GM13977 (cell line): Measurements from ENCODE around the gene COL9A1.

Experiments used
- DNase-seq: peaks from one replicate; pipeline ENCODE4 v3.0.0; 2012; ENCODE audit warnings: low spot score
- in situ Hi-C: fragments of 300-500 bp; cut with MboI; formaldehyde crosslinking; loops from one replicate; pipeline ENCODE4 v1.12.0; 2022; ENCODE audit warnings: low sequenced_read_pairs, low pct_unique_long_range_greater_than_20kb, mixed read lengths, inconsistent platforms; ENCODE audit not compliant: unreplicated experiment
- TF ChIP-seq, protein P1 (sequence below): IDR thresholded peaks from 2 replicates; pipeline ENCODE4 v1.5.1; 2012; ENCODE audit warnings: mild to moderate bottlenecking, control low read depth; ENCODE audit not compliant: insufficient read depth; ENCODE audit errors: extremely low read depth, missing control alignments

Gene COL9A1

DNA sequence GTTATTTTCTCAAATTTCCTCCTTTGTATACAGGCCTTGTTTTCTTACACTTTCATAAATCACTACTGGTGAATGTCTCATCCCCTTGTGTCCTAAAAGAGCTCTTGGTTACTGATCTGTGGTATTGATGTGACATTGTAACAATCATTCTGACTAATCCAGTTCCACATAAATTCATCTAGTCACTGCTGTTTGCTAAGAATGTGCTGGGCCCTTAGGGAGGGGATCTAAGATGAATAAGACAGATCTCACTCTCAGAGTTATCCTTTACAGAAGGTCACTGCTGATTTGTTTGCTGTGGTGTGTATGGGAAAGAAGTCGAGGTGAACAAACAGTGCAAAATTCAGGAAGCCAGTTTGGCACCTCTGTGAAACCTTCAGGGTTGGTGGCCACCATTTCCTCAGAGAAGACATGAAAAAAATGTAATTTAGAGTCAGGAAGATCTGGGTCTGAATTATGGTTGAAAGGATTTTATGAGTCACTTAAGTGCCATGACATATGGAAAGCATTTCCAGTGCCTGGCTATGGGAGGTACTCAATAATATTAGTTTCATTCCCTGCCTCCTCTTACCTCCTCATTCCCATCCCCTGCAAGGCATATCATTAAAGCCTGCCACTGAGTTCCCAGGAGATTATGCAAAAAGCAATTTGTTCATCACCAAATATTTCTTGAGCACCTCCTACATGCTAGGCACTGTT lies 121.8 kb downstream of the COL9A1 start:
- TF ChIP-seq, protein P1, sequence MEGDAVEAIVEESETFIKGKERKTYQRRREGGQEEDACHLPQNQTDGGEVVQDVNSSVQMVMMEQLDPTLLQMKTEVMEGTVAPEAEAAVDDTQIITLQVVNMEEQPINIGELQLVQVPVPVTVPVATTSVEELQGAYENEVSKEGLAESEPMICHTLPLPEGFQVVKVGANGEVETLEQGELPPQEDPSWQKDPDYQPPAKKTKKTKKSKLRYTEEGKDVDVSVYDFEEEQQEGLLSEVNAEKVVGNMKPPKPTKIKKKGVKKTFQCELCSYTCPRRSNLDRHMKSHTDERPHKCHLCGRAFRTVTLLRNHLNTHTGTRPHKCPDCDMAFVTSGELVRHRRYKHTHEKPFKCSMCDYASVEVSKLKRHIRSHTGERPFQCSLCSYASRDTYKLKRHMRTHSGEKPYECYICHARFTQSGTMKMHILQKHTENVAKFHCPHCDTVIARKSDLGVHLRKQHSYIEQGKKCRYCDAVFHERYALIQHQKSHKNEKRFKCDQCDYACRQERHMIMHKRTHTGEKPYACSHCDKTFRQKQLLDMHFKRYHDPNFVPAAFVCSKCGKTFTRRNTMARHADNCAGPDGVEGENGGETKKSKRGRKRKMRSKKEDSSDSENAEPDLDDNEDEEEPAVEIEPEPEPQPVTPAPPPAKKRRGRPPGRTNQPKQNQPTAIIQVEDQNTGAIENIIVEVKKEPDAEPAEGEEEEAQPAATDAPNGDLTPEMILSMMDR = no peak
- peak; percentile 12 for DNase-seq
- in situ Hi-C loops = no loop called here

DNA sequence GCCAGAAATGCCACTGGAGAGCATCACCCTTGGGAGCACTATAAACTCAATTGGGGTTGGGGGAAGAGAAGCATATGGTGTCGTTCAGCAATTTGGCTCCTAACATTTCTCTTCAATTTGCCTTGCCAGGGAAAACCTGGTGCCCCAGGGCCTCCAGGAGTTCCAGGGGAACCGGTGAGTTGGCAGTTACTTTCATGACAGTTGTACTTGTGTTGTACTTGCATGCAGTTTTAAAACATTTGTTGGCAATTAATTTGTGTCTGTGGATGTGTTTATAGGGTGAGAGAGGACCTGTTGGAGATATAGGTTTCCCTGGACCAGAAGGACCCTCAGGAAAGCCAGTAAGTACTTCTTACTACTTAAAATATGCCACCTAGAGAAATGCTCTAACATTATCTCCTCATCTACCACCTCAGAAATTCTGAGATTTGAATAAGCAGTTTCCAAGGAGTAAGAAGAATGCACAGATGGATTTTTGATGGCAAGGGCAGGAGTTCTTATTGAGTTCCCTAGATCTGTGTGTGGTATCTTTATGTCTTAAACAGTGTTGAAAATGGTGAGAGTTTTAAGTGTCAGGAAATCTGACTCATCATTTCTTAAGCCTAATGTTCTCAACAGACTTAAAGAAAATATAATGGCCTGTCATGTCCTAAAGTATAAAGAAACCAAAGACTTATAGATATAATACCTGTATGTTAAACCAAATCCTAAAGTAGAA lies 122.5 kb downstream of the COL9A1 start:
- no peak for DNase-seq
- in situ Hi-C loops = no loop called here
- TF ChIP-seq, protein P1 = no peak

DNA sequence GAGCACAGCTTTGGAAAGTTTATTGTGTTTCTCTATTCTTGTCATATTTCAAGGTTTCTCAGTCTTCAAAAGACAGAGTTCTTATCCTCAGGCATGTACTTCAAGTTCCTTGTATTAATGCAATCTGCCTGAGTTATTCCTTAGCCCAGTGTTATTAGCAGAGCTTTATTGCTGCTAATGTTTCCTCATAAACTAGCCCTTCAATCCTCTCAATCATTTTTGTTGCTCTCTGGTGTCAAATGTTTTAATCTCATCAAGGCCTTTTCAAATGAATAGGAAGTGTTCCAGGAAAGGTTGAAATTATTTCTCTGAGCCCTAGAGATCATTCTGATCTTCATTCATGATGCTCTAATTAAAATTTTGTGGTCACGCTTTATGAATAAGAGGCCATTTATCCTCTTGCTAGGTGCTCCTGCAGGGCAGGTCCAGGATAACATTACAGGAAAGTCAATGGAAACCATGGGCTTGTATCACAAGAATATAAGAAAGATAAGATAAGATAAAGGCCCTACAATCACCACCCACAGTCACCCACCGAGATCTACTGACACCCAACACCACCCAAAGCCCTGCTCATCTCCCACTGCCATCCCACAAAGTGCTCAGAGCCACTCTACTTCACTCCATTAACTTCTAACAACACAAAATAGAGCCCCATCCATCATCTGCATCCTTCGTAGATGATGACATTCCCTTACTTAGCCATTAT lies 125.9 kb downstream of the COL9A1 start:
- TF ChIP-seq, protein P1 = no peak
- in situ Hi-C loops = no loop called here
- DNase-seq = no peak

DNA sequence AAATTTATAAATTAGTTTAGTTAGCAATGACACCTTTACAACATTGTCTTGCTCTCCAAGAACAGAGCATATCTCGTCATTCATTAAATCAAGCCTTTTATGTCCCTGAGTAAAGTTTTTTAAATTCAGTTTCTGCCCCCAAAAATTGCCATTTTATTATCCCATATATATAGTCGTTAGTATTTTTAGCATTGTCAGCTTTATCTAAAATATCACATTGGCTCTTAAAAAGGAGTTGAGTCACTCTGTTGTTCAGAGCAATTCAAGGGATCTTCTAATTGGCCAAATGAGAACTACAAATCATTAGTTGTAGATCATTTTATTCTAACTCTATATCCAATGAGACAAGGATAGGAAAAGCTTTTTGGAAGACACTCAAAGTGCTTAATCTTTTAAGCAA lies 127.1 kb downstream of the COL9A1 start:
- DNase-seq = no peak
- in situ Hi-C loops = no loop called here
- TF ChIP-seq, protein P1 = no peak

DNA sequence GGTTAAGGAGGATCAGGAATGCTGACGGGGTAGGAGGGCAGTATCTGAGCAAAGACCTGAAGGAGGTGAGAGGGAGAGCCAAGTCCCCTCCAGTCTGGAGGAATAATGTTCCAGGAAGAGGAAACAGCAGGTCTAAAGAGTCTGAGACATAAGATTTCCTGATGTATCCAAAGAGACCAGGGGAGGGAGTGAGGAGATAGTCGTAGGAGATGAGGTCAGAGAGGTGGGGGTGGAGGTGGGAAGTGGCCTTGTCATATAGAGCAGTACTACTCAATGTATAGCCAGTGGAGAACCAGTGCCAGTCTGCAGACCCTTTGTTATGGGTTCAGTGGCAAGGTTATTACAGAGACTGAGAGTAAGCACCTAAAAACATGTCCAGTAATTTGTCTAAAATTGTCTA lies 130.6 kb downstream of the COL9A1 start:
- TF ChIP-seq, protein P1 = no peak
- in situ Hi-C loops = no loop called here
- DNase-seq = no peak

DNA sequence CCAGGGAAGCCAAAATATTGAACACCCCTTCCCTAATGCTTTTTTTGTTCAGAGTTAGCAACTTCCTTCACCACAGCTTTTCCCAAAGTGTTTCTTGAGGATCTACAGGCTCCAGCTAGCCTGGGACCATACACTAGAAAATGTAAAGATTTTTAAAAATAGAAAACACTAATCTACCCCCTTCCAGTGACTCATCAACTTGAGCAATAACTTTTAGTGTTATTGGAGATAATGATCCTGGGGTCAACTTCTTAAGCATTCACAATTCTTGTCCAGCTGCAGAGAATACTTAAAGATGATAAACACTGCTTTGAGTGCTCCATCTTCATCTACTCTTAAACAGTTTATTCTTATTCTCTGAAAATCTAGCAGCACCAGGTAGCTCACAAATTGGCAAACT lies 131.6 kb downstream of the COL9A1 start:
- in situ Hi-C loops = no loop called here
- TF ChIP-seq, protein P1 = no peak
- no peak for DNase-seq
